ENCODE data around the gene GDF10.

- TF ChIP-seq CTCF (IDR thresholded peaks at IDR 0.05; ENCODE audit: insufficient read depth, low read length) (no peak), GABPA (IDR thresholded peaks at IDR 0.05; ENCODE audit: low read depth) (no peak)
These were observed 59.1 kb downstream of the GDF10 start for GRCh38 chr10:47359101-47359500.

Measured in HL-60 (cell line).